GM18858 (cell line): ENCODE measurements around the gene TF.

Experiments
- ATAC-seq: cut with Tn5 transposase; IDR thresholded peaks from one replicate; pipeline ENCODE4 v1.9.1; 2021; ENCODE audit not compliant: unreplicated experiment

Gene TF

GRCh38 chr3:133805384-133805701, 59.1 kb downstream of the TF start:
- no peak for ATAC-seq

GRCh38 chr3:133805702-133806475, 59.7 kb downstream of the TF start, which contains the start of gene SRPRB:
Gene SRPRB, plus strand, starts transcription at chr3:133805815. Its CDS starts 34 bp downstream, at chr3:133805849.
- peak; percentile 96 for ATAC-seq

DNA sequence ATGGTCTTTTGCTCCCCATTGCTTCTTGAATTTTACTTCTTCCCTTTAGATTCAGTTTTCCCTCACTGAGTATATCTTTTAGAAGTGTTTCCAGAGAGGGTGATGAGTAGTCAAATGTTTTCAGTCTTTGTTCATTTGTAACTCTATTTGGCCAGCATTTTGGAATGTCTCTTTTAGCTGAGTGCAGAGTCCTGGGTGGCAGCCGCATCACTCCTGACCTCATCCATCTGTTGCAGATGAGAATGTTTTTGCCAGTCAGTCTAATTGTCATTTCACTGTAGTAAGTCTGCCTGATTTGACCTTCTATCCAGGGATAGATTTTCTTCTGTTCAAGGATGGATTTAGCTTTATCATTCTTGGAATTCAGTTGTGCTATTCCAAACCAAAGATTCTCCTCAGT, 66.7 kb downstream of the TF start:
- no peak for ATAC-seq

- no peak for ATAC-seq
Observed at GRCh38 chr3:133815386-133815785, 69.2 kb downstream of the TF start.

DNA sequence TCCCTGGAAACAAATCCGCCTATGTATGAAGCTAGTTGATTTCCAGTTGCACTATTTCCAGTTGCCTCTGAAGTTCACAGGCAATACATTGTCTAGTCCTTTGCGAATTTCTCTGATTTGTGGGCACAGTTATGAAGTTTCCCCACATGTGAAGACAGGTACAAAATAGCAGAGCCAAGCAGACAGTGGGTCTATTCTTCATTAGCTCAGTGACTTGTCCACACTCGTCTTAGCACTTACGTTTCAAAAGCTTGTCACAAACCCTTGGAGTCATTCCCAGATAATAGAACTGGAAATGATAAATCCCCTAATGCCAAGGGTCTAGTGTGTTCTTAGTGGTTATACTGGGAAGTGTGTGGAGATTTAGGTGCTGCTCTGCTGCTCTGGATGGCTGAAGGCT, 73.9 kb downstream of the TF start:
- ATAC-seq = no peak

- no peak for ATAC-seq
Observed at GRCh38 chr3:133820889-133821675, 74.9 kb downstream of the TF start.

- no peak for ATAC-seq
Observed at GRCh38 chr3:133821767-133822638, 75.8 kb downstream of the TF start.

DNA sequence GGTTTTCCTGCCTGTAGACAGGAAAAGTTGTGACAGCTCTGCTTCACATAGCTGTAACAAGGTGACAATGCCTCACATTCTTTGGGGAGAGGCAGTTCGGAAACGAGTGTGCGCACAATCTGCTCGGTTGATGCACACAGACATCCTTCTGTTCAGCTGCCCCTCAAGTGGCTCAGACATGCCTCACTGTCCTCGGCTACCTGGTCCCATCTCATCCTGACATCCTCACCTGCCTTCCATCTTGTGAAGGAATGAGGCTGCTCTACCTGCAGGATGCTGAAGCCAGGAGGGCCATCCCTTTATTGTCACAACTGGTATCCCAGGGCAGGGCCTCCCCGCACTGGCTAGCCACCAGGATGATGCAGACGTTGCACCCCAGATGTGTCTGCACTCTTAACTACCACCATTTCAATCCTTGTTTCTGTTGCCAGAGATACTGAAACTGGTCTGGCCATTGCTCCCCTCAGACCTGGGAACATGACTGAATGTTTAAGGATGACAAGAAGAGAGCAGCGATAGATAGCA, 78.8 kb downstream of the TF start:
- no peak for ATAC-seq

GRCh38 chr3:133825969-133826727, 80.0 kb downstream of the TF start:
- ATAC-seq = no peak

DNA sequence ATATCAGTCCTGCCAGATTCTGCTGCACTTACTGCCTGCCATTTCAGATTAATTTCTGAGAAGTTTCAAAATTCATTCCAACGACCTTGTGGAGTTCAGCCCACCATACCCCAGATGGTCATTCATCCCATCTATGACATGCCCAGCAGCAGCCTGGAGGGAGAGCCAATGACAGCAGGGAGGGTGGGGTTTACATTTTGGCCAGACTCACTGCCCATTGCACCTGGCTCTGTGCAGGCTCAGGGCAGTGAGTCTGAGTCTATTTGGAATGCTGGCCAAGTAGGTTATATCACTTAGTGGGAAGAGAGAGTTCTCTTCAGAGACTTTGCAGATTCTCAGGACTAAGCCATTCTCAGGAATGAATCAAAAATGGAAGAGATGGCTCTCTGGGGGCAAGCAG, 80.9 kb downstream of the TF start:
- no peak for ATAC-seq

DNA sequence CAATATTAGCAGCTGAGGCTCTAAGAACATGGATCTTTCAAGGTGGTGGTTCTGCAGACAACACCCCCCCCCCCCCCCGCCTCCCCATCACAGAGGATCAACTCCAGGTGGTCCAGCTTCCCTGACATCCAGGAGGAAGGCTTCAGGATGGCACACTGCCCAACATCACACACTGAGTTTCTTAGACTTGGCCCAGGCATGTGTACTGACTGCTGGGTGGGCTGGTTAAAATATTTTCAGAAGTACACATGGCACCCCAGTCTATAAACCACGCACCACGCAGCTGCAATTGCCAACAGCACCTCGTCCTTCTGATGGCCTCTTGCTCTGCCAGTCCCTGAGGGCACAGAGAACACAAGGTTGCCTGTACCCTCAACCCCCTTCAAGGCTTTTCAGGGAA, 81.5 kb downstream of the TF start:
- no peak for ATAC-seq

- ATAC-seq = no peak
Observed at GRCh38 chr3:133828576-133829309, 82.5 kb downstream of the TF start.

DNA sequence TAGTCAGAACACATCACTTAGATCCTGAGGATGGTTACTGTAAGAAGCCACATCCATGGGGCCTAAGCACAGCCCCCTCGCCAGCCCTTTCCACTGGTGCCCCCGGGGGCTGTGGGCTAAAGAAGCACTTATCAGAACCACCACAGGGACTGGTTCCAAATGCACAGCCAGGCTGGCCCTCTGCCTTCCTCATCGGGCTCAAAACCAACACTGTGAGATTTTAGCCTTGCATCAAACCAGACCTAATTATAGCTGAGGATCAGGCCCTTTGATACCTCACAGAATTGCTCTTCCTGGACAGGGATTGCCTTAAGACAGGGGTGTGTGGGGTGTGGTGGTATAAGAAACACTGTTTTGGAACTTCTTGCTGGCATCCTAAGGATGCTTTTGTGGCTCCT, 83.1 kb downstream of the TF start:
- ATAC-seq = no peak

- no peak for ATAC-seq
Observed at GRCh38 chr3:133830071-133830470, 83.9 kb downstream of the TF start.

DNA sequence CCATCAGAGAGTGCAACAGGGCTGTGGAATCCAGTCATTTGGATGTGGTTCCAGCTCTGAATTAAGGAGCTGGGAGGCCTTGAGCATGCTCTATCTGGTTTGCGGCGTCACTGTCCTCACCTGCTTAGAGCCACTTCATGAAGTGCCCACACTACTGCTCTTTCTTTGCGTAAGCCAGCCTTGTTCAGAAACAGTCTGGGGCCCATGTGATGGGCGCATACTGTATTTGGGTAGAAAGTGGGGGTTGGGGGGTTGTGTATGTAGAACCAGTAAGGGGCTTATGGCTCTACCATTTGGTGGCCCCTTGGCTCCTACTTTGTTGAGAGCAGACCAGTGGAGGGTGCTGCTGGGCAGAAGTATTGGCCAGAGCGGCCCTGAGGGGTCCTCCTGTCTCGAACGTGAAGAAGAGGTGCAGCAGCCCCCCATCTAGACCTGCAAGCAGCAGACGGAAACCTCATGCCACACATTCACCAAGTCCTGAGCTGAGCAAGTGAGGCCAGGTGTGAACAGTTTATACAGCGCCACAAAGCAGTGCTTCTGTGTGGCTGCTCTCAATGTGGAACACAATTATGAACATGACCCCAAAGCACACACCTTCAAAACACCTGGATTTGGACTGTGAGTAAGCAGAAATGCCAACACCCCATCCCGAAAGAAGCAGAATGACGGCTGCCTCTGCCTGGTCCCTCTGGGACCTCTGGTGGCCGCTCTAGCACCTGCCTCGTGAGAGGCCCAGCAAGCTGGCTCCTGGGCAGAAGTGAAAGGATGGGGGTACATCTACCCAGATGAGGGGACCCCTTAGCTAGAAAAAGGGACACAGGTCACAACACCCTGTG, 86.0 kb downstream of the TF start:
- ATAC-seq = no peak

DNA sequence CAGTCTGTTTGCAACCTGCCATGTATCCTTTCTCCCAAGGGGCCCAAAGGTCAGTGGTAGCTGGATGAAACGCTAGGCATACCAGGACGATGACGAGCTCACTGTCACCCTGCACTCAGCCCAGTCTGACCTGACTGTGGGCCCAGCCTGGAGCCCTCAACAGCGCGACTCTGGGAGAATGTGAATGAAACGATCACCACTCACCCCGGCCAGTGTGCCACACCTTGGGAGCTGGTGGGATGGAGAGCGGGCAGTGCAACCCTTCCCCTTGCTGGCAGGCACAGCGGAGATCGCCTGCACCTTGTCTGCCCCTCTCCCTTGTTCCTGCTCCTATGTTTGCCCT, 86.6 kb downstream of the TF start:
- ATAC-seq = no peak

DNA sequence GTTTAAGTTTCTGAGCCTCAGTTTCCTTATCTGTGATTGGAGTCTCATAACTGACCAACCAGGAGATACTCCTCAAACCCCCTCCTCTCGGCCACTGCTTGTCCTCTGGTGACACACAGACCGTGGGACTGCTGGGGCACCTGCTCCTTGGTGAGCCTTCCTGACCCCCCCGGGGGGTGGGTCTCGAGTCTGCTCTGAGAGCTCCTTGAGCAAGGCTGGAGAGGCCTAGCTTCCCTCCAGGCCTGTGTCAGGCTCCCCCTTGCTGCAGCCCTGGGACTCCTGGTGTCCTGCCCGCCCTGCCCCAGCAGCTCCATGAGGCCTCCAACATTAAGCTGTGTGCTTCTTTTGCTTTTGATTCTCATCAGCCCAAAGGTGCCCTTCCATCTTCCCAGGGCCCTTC, 87.1 kb downstream of the TF start:
- no peak for ATAC-seq

- no peak for ATAC-seq
Observed at GRCh38 chr3:133833880-133834620, 87.9 kb downstream of the TF start.
